ENCODE results near the gene ECHDC3. TPM values are rescaled to one million over a fixed set of nuclear protein-coding genes. Genes with fewer than 3 reads are reported as not detected.

ECHDC3 gene
- total and polyA plus RNA-seq, 2 donors (not counting 3 experiments of a cell fraction or from before 2014, with no cell fraction given): 6.0 to 7.3 TPM

GRCh38 chr10:11813177-11813576 is 71.0 kb downstream of the ECHDC3 start:
- H3K27me3 ChIP-seq (ENCODE audit: control insufficient read depth in 2 of 2, insufficient read depth in 2 of 2, low read length in 2 of 2): no peaks in the 10 kb centered on the region
- TF ChIP-seq MAX (IDR thresholded peaks at IDR 0.05; ENCODE audit: insufficient read depth, insufficient read length) (no peak), EZH2 (IDR thresholded peaks at IDR 0.05; ENCODE audit: borderline replicate concordance, low read depth, low read length, severe bottlenecking) (no peak), JUN (IDR thresholded peaks at IDR 0.05; ENCODE audit: borderline replicate concordance, insufficient read depth, insufficient read length, low read depth) (no peak), GATA2 (IDR thresholded peaks at IDR 0.05; ENCODE audit: insufficient read depth, insufficient read length, low read depth, low read length) (no peak), FOS (IDR thresholded peaks at IDR 0.05; ENCODE audit: borderline replicate concordance, insufficient read depth, low read length) (no peak), MYC (IDR thresholded peaks at IDR 0.05; ENCODE audit: low read depth, low read length) (no peak), POLR2AphosphoS5 (IDR thresholded peaks at IDR 0.05; ENCODE audit: insufficient read depth, low read depth, low read length) (no peak), POLR2A (IDR thresholded peaks at IDR 0.05; ENCODE audit: low read depth, low read length) (no peak)
- TF ChIP-seq, protein P1, sequence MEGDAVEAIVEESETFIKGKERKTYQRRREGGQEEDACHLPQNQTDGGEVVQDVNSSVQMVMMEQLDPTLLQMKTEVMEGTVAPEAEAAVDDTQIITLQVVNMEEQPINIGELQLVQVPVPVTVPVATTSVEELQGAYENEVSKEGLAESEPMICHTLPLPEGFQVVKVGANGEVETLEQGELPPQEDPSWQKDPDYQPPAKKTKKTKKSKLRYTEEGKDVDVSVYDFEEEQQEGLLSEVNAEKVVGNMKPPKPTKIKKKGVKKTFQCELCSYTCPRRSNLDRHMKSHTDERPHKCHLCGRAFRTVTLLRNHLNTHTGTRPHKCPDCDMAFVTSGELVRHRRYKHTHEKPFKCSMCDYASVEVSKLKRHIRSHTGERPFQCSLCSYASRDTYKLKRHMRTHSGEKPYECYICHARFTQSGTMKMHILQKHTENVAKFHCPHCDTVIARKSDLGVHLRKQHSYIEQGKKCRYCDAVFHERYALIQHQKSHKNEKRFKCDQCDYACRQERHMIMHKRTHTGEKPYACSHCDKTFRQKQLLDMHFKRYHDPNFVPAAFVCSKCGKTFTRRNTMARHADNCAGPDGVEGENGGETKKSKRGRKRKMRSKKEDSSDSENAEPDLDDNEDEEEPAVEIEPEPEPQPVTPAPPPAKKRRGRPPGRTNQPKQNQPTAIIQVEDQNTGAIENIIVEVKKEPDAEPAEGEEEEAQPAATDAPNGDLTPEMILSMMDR (IDR thresholded peaks at IDR 0.05; ENCODE audit: extremely low read depth in 1 of 2, insufficient read depth in 1 of 2, low read depth in 1 of 2, low read length in 2 of 2): no peak
- H2AFZ ChIP-seq (ENCODE audit: low read depth, low read length): no peak overlapping the region
- ChIA-PET POLR2A (interaction anchor here (1.6 to 2.0 kb wide), 2 partner anchors 9 to 14 kb away, joined by 4 to 12 read pairs; no protein-coding TSS in a partner anchor), CTCF (interaction anchor here (1.0 to 6.1 kb wide), 5 partner anchors 12 to 30 kb away, joined by 4 to 46 read pairs (median 21); no protein-coding TSS in a partner anchor)
- no TSS peak for BruUV-seq (replicated peaks)
- H3K27ac ChIP-seq (ENCODE audit: insufficient read depth, low read depth, low read length): peak overlapping the region; percentile 91
- H3K9ac ChIP-seq (replicated peaks; ENCODE audit: extremely low read depth, insufficient read depth, low read length): no peak overlapping the region
- H3K9me3 ChIP-seq (replicated peaks; ENCODE audit: control insufficient read depth, insufficient read depth, low read length): no peaks in the 10 kb centered on the region
- no peaks in the 10 kb centered on the region for H3K36me3 ChIP-seq (ENCODE audit: control insufficient read depth in 2 of 2, extremely low read depth in 1 of 2, insufficient read depth in 2 of 2, low read length in 2 of 2)
- no peak overlapping the region for H3K4me2 ChIP-seq (ENCODE audit: insufficient read depth, low read length)
- no peaks in the 10 kb centered on the region for H3K9me1 ChIP-seq (replicated peaks; ENCODE audit: control insufficient read depth, extremely low read depth, insufficient read depth, low read length)
- no peaks in the 10 kb centered on the region for H3K79me2 ChIP-seq (ENCODE audit: control insufficient read depth, insufficient read depth, low read length)
- no peak for DNase-seq (ENCODE audit: low read depth, low spot score)
- intact Hi-C loops (cut with micrococcal nuclease): no loop called here
- H4K20me1 ChIP-seq (replicated peaks; ENCODE audit: control insufficient read depth, extremely low read depth, insufficient read depth, low read length): no peaks in the 10 kb centered on the region
- no peak overlapping the region for H3K4me3 ChIP-seq (replicated peaks in 1 of 3; ENCODE audit: insufficient read depth in 1 of 3, low read depth in 1 of 3, low read length in 3 of 3)
- peaks cover 20% of the 10 kb centered on the region for H3K4me1 ChIP-seq (ENCODE audit: control insufficient read depth, extremely low read depth, insufficient read depth, low read length)
- dilution Hi-C loops (cut with MboI; ENCODE audit: extremely low pct_ligation_motif_present, low sequenced_read_pairs): no loop called here
- no peak for FAIRE-seq

Other genes with a start within 250 kb of the ECHDC3 start
- gene USP6NL, start 130.7 kb upstream of the ECHDC3 start, total RNA-seq: 26.9 and 29.2 TPM in 2 replicates
- 11.0 and 13.5 TPM in 2 replicates for gene USP6NL, start 130.7 kb upstream of the ECHDC3 start, polyA plus RNA-seq
- gene PROSER2, start 81.0 kb downstream of the ECHDC3 start, total RNA-seq: 22.6 and 23.5 TPM in 2 replicates
- gene PROSER2, start 81.0 kb downstream of the ECHDC3 start, polyA plus RNA-seq: 5.9 and 8.1 TPM in 2 replicates